GM18909 (cell line): ENCODE measurements around the gene PAGE4.

ENCODE experiments used
- ATAC-seq: cut with Tn5 transposase; IDR thresholded peaks from one replicate; pipeline ENCODE4 v1.9.1; 2021; ENCODE audit warnings: mild to moderate bottlenecking; ENCODE audit not compliant: unreplicated experiment, poor library complexity

The PAGE4 gene

DNA sequence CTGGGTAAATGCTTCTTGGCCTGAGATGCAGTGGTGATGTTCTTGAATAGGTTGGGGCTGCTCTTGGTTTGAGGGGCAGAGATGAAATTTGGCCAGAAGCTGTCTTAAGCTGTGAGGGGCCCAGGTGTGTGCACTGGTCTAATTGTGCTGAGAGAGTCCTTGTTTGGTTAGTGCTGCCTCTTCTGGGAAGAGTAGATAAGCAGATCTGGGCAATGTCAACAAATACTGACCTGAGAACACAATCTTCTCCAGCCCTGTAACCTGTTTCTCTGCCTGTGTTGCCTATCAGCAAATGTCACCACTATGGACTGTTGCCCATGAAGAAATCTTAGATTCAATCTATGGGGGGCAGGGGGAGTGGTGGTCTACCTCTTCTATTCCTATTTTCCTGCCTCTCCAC, 33.0 kb downstream of the PAGE4 start:
- no peak for ATAC-seq

DNA sequence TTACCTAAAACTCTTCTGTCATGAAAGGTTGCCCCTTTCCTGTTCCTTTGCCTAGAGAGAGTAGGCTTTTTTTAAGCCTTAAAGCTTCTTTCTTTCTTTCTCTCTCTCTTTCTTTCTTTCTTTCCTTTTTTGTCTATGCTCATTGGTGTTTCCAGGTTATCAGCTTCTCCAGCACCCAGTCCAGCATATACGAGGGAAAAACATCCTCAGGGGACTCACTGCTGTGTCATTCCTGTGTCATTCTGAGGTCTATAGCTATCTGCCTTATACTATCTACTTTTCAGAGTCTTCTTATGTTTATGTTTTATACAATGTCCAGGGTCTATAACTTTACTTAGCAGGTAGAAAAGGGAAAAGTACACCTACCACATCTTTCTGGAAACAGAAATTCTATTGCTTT, 39.6 kb downstream of the PAGE4 start:
- no peak for ATAC-seq

DNA sequence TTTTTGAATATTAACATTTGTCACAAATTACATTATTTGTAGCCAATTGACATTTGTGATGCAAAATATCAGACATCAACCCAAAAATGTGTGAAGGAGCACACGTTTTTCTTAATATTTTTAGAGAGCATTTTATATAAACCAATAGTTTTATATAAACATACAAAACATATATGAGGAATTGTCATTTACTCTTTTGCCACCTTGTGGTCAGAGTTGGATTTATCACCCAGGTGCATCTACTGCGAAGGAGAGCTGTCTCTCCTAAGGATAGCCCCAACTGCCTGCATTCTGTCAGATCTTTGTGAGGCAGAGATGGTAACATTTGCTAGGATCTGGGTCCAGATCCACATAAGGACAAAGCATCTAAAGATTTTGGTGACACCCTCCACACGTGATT, 47.6 kb downstream of the PAGE4 start:
- ATAC-seq: no peak

DNA sequence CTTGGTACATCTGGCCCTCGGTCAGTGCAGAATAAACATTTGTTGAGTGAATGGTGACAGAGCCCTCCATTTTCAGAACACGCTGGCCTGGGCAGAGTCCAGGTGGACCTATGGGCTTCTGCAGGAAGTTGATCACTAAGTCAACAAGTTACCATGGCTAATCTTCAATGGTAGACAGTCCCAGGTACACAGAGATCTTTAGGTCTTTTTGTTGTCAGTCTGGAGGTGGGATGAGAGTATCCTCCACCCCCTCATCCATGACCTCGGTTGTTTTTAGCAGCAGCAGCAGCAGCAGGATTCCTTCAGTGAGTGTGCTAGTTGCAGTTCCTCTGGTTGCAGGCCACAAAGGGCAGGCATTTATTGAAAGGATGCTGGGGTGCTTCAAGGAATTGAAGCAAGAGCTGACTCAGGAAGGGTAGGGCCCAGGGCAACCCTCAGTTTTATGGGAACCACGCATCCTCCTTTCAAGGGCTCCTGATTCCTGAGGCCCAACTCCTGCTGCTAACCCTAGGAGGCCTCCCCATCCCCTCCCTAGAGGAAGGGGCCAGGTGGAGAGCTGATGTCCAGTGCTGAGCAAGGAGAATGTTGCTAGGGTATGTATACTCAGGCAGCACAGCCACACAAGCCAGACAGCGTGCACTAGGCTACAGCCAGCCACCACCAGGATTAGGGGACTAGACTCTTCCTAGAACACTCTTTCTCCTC, 48.4 kb downstream of the PAGE4 start:
- no peak for ATAC-seq

DNA sequence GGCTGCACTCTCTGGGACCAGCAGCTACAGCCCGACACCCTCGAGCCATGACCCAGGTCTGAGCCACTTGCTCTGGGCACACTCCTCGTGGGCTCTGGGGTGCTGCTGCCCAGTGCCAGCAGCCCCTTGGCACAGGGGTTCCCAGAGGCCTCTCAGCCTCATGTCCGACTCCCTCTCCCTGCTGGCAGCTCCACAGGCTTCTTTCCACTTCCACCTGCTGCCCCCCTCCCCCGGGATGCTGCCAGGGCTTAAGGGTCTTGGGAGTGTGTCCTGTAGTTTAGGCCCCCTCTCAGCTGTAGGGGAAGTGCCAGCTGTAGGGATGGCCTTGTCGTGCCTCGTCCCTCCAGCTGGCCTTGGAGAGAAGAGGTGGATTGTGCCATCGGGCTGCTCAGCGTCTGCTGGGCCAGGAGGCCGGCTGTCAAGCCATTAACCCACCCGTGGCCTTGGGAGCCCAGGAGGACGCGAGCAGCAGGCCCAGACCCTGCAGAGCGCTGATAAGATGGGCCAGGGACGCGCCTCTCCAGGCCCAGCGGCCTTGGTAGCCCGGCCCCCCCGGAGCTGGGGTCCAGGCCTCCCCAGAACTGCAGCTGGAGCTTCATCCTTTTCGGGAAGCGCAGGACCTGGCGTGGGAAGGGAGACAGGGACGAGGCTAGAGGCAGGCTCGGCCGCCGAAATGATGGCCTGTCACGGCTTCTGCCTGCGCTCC, 49.2 kb downstream of the PAGE4 start:
- ATAC-seq: no peak

DNA sequence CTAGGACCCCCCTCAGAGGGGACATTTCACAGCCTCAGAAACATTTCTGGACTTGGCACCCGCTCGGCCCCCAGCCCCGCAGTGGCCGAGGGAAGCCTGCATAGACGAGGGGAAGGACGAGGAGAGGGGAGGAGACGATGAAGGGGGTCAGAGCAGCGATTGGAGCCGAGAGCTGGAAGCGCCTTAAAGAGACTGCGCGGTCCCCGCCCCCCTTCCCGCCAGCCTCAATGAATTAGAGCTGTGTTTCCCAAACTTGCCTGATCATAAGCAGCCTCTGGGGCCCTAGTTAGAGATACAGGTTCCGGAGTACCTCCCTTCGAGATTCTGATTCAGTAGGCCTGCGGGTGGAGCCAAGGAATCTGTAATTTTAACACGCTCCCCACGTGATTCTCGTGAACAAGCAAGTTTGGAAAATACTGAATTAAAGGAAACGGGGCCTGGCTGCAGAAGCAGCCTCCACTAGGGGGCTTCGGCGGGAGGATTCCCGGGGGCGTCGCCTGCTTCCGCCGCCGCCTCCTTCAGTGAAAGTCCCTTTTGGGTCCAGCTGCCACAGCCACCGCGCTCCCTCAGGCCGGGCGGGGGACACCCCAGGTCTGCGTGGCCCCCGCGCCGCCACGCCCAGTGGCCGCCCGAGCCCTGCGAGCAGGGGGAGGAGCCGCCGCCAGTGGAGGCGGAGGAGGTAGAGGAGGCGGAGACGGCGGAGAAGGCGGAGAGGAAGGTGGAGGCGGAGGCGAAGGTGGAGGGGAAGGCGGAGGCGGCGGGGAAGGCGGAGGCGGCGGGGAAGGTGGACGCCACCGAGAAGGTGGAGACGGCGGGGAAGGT, 49.9 kb downstream of the PAGE4 start, which contains the start of gene USP27X:
Gene USP27X, plus strand, starts transcription at position 651 of the 822 bp plus-strand sequence. CDS start 824 bp downstream, outside the sequence.
- peak; percentile 94 for ATAC-seq

DNA sequence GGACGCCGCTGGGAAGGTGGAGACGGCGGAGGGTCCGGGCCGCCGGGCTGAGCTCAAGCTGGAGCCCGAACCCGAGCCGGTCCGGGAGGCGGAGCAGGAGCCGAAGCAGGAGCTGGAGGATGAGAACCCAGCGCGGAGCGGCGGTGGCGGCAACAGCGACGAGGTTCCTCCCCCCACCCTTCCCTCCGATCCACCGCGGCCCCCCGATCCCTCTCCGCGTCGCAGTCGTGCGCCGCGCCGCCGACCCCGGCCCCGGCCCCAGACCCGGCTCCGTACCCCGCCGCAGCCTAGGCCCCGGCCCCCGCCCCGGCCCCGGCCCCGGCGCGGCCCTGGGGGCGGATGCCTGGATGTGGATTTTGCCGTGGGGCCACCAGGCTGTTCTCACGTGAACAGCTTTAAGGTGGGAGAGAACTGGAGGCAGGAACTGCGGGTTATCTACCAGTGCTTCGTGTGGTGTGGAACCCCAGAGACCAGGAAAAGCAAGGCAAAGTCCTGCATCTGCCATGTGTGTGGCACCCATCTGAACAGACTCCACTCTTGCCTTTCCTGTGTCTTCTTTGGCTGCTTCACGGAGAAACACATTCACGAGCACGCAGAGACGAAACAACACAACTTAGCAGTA, 50.7 kb downstream of the PAGE4 start:
- ATAC-seq: peak; percentile 18

DNA sequence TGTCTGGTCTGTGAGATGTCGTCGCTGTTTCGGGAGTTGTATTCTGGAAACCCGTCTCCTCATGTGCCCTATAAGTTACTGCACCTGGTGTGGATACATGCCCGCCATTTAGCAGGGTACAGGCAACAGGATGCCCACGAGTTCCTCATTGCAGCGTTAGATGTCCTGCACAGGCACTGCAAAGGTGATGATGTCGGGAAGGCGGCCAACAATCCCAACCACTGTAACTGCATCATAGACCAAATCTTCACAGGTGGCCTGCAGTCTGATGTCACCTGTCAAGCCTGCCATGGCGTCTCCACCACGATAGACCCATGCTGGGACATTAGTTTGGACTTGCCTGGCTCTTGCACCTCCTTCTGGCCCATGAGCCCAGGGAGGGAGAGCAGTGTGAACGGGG, 51.6 kb downstream of the PAGE4 start:
- ATAC-seq: no peak
